Activated naive CD4-positive, alpha-beta T cell treated with anti-CD3 and anti-CD28 coated beads, Interleukin-2, amount 10 ng/mL, durations not matched to agents 5 hours and 36 hours (primary cell): ENCODE measurements around the gene ASXL1. TPM values are rescaled to one million over a fixed set of nuclear protein-coding genes. Genes with fewer than 3 reads are reported as not detected.

Source experiments
- total RNA-seq, 2 experiments: library from RNA; stranded (reverse); gene quantifications; one replicate each; pipeline ENCODE4 v1.2.3, GENCODE V29; 2021

The ASXL1 gene
- 100 to 1,000 TPM; 109 to 113 TPM for total RNA-seq

GRCh38 chr20:32357869-32358631 lies at the start of gene ASXL1:
Gene ASXL1, plus strand, starts transcription at chr20:32358331. Its CDS starts 445 bp downstream, at chr20:32358776.

Other genes with a start within 250 kb of the ASXL1 start
- 10 to 100 TPM; 34.6 to 35.9 TPM for gene TM9SF4, start 248.6 kb upstream of the ASXL1 start, total RNA-seq
- 10 to 100 TPM; 17.6 to 18.6 TPM for gene PLAGL2, start 150.6 kb upstream of the ASXL1 start, total RNA-seq
- gene POFUT1, start 150.5 kb upstream of the ASXL1 start, total RNA-seq = 10 to 100 TPM; 19.3 to 20.1 TPM
- gene KIF3B, start 80.7 kb upstream of the ASXL1 start, total RNA-seq = 10 to 100 TPM; 12.2 to 12.8 TPM
- 10 to 100 TPM; 27.9 to 28.9 TPM for gene NOL4L, start 227.0 kb downstream of the ASXL1 start, total RNA-seq